ENCODE results near the gene CELF1.

Gene CELF1

GRCh38 chr11:47495011-47495855, 57.7 kb downstream of the CELF1 start:
- no peak overlapping the region for H3K27ac ChIP-seq (ENCODE audit: low read depth, low read length, poor library complexity, severe bottlenecking)
- H3F3A ChIP-seq (ENCODE audit: insufficient read depth, low read length) = no peaks in the 10 kb centered on the region
- H4K20me1 ChIP-seq (ENCODE audit: insufficient read depth, low read length) = no peaks in the 10 kb centered on the region
- H3K9me3 ChIP-seq (ENCODE audit: low read length) = no peaks in the 10 kb centered on the region
- H3K4me2 ChIP-seq (ENCODE audit: low read length) = no peak overlapping the region
- H3K79me2 ChIP-seq (ENCODE audit: insufficient read depth, low read length) = peaks cover 38% of the 10 kb centered on the region
- H2AFZ ChIP-seq (ENCODE audit: low read length) = no peak overlapping the region
- no peaks in the 10 kb centered on the region for H3K27me3 ChIP-seq (ENCODE audit: insufficient read depth, low read length)
- H3K36me3 ChIP-seq (ENCODE audit: insufficient read depth, low read length) = peaks cover 64% of the 10 kb centered on the region; the same call in 1 of the 2 replicates
- TF ChIP-seq CTCF (IDR thresholded peaks at IDR 0.05; ENCODE audit: low read length) (no peak), EZH2 (IDR thresholded peaks at IDR 0.05; ENCODE audit: borderline replicate concordance, low read length) (no peak)
- H3K4me3 ChIP-seq (ENCODE audit: low read depth, low read length, poor library complexity, severe bottlenecking) = no peak overlapping the region
- H3K9me2 ChIP-seq (ENCODE audit: low read depth, low read length) = no peaks in the 10 kb centered on the region
- H3K4me1 ChIP-seq (ENCODE audit: insufficient read depth, low read length, severe bottlenecking) = peaks cover 11% of the 10 kb centered on the region
- no peak overlapping the region for H3K9ac ChIP-seq (ENCODE audit: low read length)

GRCh38 chr11:47489395-47489755, 63.6 kb downstream of the CELF1 start:
- H3K9me2 ChIP-seq (ENCODE audit: low read depth, low read length) = no peaks in the 10 kb centered on the region
- H3K27me3 ChIP-seq (ENCODE audit: insufficient read depth, low read length) = no peaks in the 10 kb centered on the region
- no peak overlapping the region for H3K4me2 ChIP-seq (ENCODE audit: low read length)
- no peaks in the 10 kb centered on the region; the same call in 1 of the 2 replicates for H3F3A ChIP-seq (ENCODE audit: insufficient read depth, low read length)
- no peaks in the 10 kb centered on the region for H3K4me1 ChIP-seq (ENCODE audit: insufficient read depth, low read length, severe bottlenecking)
- H3K79me2 ChIP-seq (ENCODE audit: insufficient read depth, low read length) = peaks cover 14% of the 10 kb centered on the region
- no peak overlapping the region for H3K9ac ChIP-seq (ENCODE audit: low read length)
- no peak for TF ChIP-seq EZH2 (IDR thresholded peaks at IDR 0.05; ENCODE audit: borderline replicate concordance, low read length)
- no peak for TF ChIP-seq CTCF (IDR thresholded peaks at IDR 0.05; ENCODE audit: low read length)
- no peak overlapping the region for H2AFZ ChIP-seq (ENCODE audit: low read length)
- peaks cover 60% of the 10 kb centered on the region for H3K36me3 ChIP-seq (ENCODE audit: insufficient read depth, low read length)
- H3K27ac ChIP-seq (ENCODE audit: low read depth, low read length, poor library complexity, severe bottlenecking) = no peak overlapping the region
- H3K9me3 ChIP-seq (ENCODE audit: low read length) = no peaks in the 10 kb centered on the region
- no peaks in the 10 kb centered on the region for H4K20me1 ChIP-seq (ENCODE audit: insufficient read depth, low read length)
- no peak overlapping the region for H3K4me3 ChIP-seq (ENCODE audit: low read depth, low read length, poor library complexity, severe bottlenecking)

GRCh38 chr11:47488674-47489394, 64.1 kb downstream of the CELF1 start:
- no peaks in the 10 kb centered on the region for H3K9me2 ChIP-seq (ENCODE audit: low read depth, low read length)
- H3F3A ChIP-seq (ENCODE audit: insufficient read depth, low read length) = no peaks in the 10 kb centered on the region; the same call in 1 of the 2 replicates
- TF ChIP-seq CTCF (IDR thresholded peaks at IDR 0.05; ENCODE audit: low read length) (no peak), EZH2 (IDR thresholded peaks at IDR 0.05; ENCODE audit: borderline replicate concordance, low read length) (no peak)
- H2AFZ ChIP-seq (ENCODE audit: low read length) = no peak overlapping the region
- no peaks in the 10 kb centered on the region for H4K20me1 ChIP-seq (ENCODE audit: insufficient read depth, low read length)
- no peak overlapping the region for H3K4me2 ChIP-seq (ENCODE audit: low read length)
- no peak overlapping the region for H3K27ac ChIP-seq (ENCODE audit: low read depth, low read length, poor library complexity, severe bottlenecking)
- no peaks in the 10 kb centered on the region for H3K9me3 ChIP-seq (ENCODE audit: low read length)
- H3K9ac ChIP-seq (ENCODE audit: low read length) = no peak overlapping the region
- peaks cover 60% of the 10 kb centered on the region for H3K36me3 ChIP-seq (ENCODE audit: insufficient read depth, low read length)
- no peaks in the 10 kb centered on the region for H3K4me1 ChIP-seq (ENCODE audit: insufficient read depth, low read length, severe bottlenecking)
- peaks cover 12% of the 10 kb centered on the region for H3K79me2 ChIP-seq (ENCODE audit: insufficient read depth, low read length)
- H3K27me3 ChIP-seq (ENCODE audit: insufficient read depth, low read length) = no peaks in the 10 kb centered on the region
- H3K4me3 ChIP-seq (ENCODE audit: low read depth, low read length, poor library complexity, severe bottlenecking) = no peak overlapping the region
